ENCODE results near the gene MILR1.
"Not testable (repeated sequence)": the region's sequence is repeated elsewhere in the genome, so short reads cannot be mapped to it uniquely, and the experiment has no call there.

The MILR1 gene

GRCh38 chr17:64418506-64419339, 30.2 kb upstream of the MILR1 start:
- H3K4me3 ChIP-seq (ENCODE audit: low read depth, low read length) = no peak overlapping the region
- DNase-seq (ENCODE audit: low read depth) = peak; percentile 51
- in situ Hi-C loops (cut with HindIII; ENCODE audit: low sequenced_read_pairs) = no loop called here
- peak; percentile 64 for TF ChIP-seq CTCF (IDR thresholded peaks at IDR 0.05; ENCODE audit: low read depth, low read length, missing control alignments)

GRCh38 chr17:64420143-64420670, 28.7 kb upstream of the MILR1 start:
- in situ Hi-C loops (cut with HindIII; ENCODE audit: low sequenced_read_pairs) = no loop called here
- TF ChIP-seq CTCF (IDR thresholded peaks at IDR 0.05; ENCODE audit: low read depth, low read length, missing control alignments) = peak; percentile 71
- peak; percentile 74 for DNase-seq (ENCODE audit: low read depth)
- H3K4me3 ChIP-seq (ENCODE audit: low read depth, low read length) = no peak overlapping the region

- H3K4me3 ChIP-seq (ENCODE audit: low read depth, low read length); in situ Hi-C loops (cut with HindIII; ENCODE audit: low sequenced_read_pairs): not testable (repeated sequence)
Measured at GRCh38 chr17:64422121-64422520, 26.8 kb upstream of the MILR1 start.

GRCh38 chr17:64423881-64424280, 25.0 kb upstream of the MILR1 start:
- in situ Hi-C loops (cut with HindIII; ENCODE audit: low sequenced_read_pairs) = no loop called here
- no peak for DNase-seq (ENCODE audit: low read depth)
- TF ChIP-seq CTCF (IDR thresholded peaks at IDR 0.05; ENCODE audit: low read depth, low read length, missing control alignments) = no peak
- H3K4me3 ChIP-seq (ENCODE audit: low read depth, low read length) = no peak overlapping the region

More at GRCh38 chr17:64422121-64422520, 26.8 kb upstream of the MILR1 start:
- DNase-seq (ENCODE audit: low read depth) = not testable (repeated sequence)

- in situ Hi-C loops (cut with HindIII; ENCODE audit: low sequenced_read_pairs) = no loop called here
- DNase-seq (ENCODE audit: low read depth) = no peak
- no peak overlapping the region for H3K4me3 ChIP-seq (ENCODE audit: low read depth, low read length)
- no peak for TF ChIP-seq CTCF (IDR thresholded peaks at IDR 0.05; ENCODE audit: low read depth, low read length, missing control alignments)
Measured at GRCh38 chr17:64424324-64424849, 24.5 kb upstream of the MILR1 start.

GRCh38 chr17:64425191-64425590, 23.7 kb upstream of the MILR1 start:
- H3K4me3 ChIP-seq (ENCODE audit: low read depth, low read length) = no peak overlapping the region
- DNase-seq (ENCODE audit: low read depth) = no peak
- in situ Hi-C loops (cut with HindIII; ENCODE audit: low sequenced_read_pairs) = loop anchor here (5.0 kb wide), 1 partner anchor 57 kb away; no protein-coding TSS in a partner anchor
- TF ChIP-seq CTCF (IDR thresholded peaks at IDR 0.05; ENCODE audit: low read depth, low read length, missing control alignments) = no peak

- no peak overlapping the region for H3K4me3 ChIP-seq (ENCODE audit: low read depth, low read length)
- no peak for TF ChIP-seq CTCF (IDR thresholded peaks at IDR 0.05; ENCODE audit: low read depth, low read length, missing control alignments)
- in situ Hi-C loops (cut with HindIII; ENCODE audit: low sequenced_read_pairs) = loop anchor here (5.0 kb wide), 1 partner anchor 56 kb away; no protein-coding TSS in a partner anchor
- DNase-seq (ENCODE audit: low read depth) = no peak
Measured at GRCh38 chr17:64426596-64426995, 22.3 kb upstream of the MILR1 start.
